ENCODE data around the gene SLITRK1.

Gene SLITRK1

GRCh38 chr13:83876546-83876945, 5.7 kb downstream of the SLITRK1 start:
- in situ Hi-C loops (cut with MboI; ENCODE audit: low sequenced_read_pairs) = no loop called here

- in situ Hi-C loops (cut with MboI; ENCODE audit: low sequenced_read_pairs) = no loop called here
Observed at GRCh38 chr13:83867708-83868107, 14.6 kb downstream of the SLITRK1 start.

- in situ Hi-C loops (cut with MboI; ENCODE audit: low sequenced_read_pairs) = no loop called here
Observed at GRCh38 chr13:83865161-83866137, 16.8 kb downstream of the SLITRK1 start.

- in situ Hi-C loops (cut with MboI; ENCODE audit: low sequenced_read_pairs) = no loop called here
Observed at GRCh38 chr13:83853771-83854170, 28.5 kb downstream of the SLITRK1 start.

GRCh38 chr13:83845106-83845505, 37.2 kb downstream of the SLITRK1 start:
- in situ Hi-C loops (cut with MboI; ENCODE audit: low sequenced_read_pairs) = no loop called here

GRCh38 chr13:83839146-83839545, 43.1 kb downstream of the SLITRK1 start:
- in situ Hi-C loops (cut with MboI; ENCODE audit: low sequenced_read_pairs) = no loop called here

- in situ Hi-C loops (cut with MboI; ENCODE audit: low sequenced_read_pairs) = no loop called here
Observed at GRCh38 chr13:83831796-83832195, 50.5 kb downstream of the SLITRK1 start.

GRCh38 chr13:83829810-83830209, 52.5 kb downstream of the SLITRK1 start:
- in situ Hi-C loops (cut with MboI; ENCODE audit: low sequenced_read_pairs) = no loop called here

GRCh38 chr13:83827338-83827737, 54.9 kb downstream of the SLITRK1 start:
- in situ Hi-C loops (cut with MboI; ENCODE audit: low sequenced_read_pairs) = no loop called here
